SK-N-SH treated with all-trans-retinoic acid at 6 μM for 48 hours (cell line): ENCODE results near the gene STK39.

ENCODE experiments used
- ATAC-seq: fragments of 200-7000 bp; cut with Tn5 transposase; 3 replicates; pipeline ENCODE4 v1.9.1; 2020; ENCODE audit warnings: mild to moderate bottlenecking, moderate library complexity
- ARNTL ChIP-seq: fragments of 450-650 bp; formaldehyde crosslinking; IDR thresholded peaks from 2 replicates; pipeline ENCODE4 v1.5.0; 2020; ENCODE audit warnings: low read depth, mild to moderate bottlenecking, moderate library complexity, borderline replicate concordance
- BACH2 ChIP-seq: fragments of 250-450 bp; sonication (Bioruptor Pico); IDR thresholded peaks from 2 replicates; pipeline ENCODE4 v1.9.0; 2021; ENCODE audit warnings: mild to moderate bottlenecking, borderline replicate concordance
- CREB5 ChIP-seq: fragments of 250-450 bp; sonication (Bioruptor Pico); IDR thresholded peaks from 2 replicates; pipeline ENCODE4 v1.5.1; 2020; ENCODE audit warnings: low read depth, mild to moderate bottlenecking, moderate library complexity
- CSDC2 ChIP-seq: fragments of 250-450 bp; sonication (Bioruptor Pico); IDR thresholded peaks from 2 replicates; pipeline ENCODE4 v1.5.0; 2020; ENCODE audit warnings: mild to moderate bottlenecking, moderate library complexity
- CSRNP3 ChIP-seq: fragments of 250-450 bp; sonication (Bioruptor Pico); IDR thresholded peaks from 2 replicates; pipeline ENCODE4 v1.5.1; 2021; ENCODE audit warnings: mild to moderate bottlenecking, moderate library complexity
- ESRRG ChIP-seq: fragments of 250-450 bp; sonication (Bioruptor Pico); IDR thresholded peaks from 2 replicates; pipeline ENCODE4 v1.6.1; 2021; ENCODE audit warnings: mild to moderate bottlenecking
- GLIS3 ChIP-seq: fragments of 250-450 bp; sonication (Bioruptor Pico); IDR thresholded peaks from 2 replicates; pipeline ENCODE4 v1.5.0; 2020; ENCODE audit warnings: mild to moderate bottlenecking, moderate library complexity
- ISL1 ChIP-seq: fragments of 250-450 bp; sonication (Bioruptor Pico); IDR thresholded peaks from 2 replicates; pipeline ENCODE4 v2.1.2; 2022; ENCODE audit warnings: mild to moderate bottlenecking, moderate library complexity
- OSR1 ChIP-seq: fragments of 250-450 bp; sonication (Bioruptor Pico); IDR thresholded peaks from 2 replicates; pipeline ENCODE4 v1.8.0; 2022; ENCODE audit warnings: moderate library complexity, mild to moderate bottlenecking, inconsistent platforms
- POU6F1 ChIP-seq: fragments of 250-450 bp; sonication (Bioruptor Pico); IDR thresholded peaks from 2 replicates; pipeline ENCODE4 v1.8.0; 2021; ENCODE audit warnings: low read depth, mild to moderate bottlenecking, moderate library complexity, borderline replicate concordance
- PPARA ChIP-seq: fragments of 250-450 bp; sonication (Bioruptor Pico); IDR thresholded peaks from 2 replicates; pipeline ENCODE4 v1.5.0; 2020; ENCODE audit warnings: mild to moderate bottlenecking, borderline replicate concordance
- TOX ChIP-seq: fragments of 250-450 bp; sonication (Bioruptor Pico); IDR thresholded peaks from 2 replicates; pipeline ENCODE4 v1.8.0; 2021; ENCODE audit warnings: mild to moderate bottlenecking, moderate library complexity, borderline replicate concordance
- TSHZ2 ChIP-seq: fragments of 250-450 bp; sonication (Bioruptor Pico); IDR thresholded peaks from 2 replicates; pipeline ENCODE4 v1.5.0; 2020; ENCODE audit warnings: mild to moderate bottlenecking, moderate library complexity
- ZC3H10 ChIP-seq: fragments of 250-450 bp; sonication (Bioruptor Pico); IDR thresholded peaks from 2 replicates; pipeline ENCODE4 v1.5.1; 2021; ENCODE audit warnings: mild to moderate bottlenecking, moderate library complexity
- ZFP3 ChIP-seq: fragments of 250-450 bp; sonication (Bioruptor Pico); IDR thresholded peaks from 2 replicates; pipeline ENCODE4 v1.5.0; 2020; ENCODE audit warnings: mild to moderate bottlenecking, moderate library complexity
- ZFP30 ChIP-seq: fragments of 450-650 bp; formaldehyde crosslinking; IDR thresholded peaks from 2 replicates; pipeline ENCODE4 v1.5.0; 2022; ENCODE audit warnings: mild to moderate bottlenecking, moderate library complexity
- ZNF565 ChIP-seq: fragments of 450-650 bp; formaldehyde crosslinking; conservative IDR thresholded peaks from 2 replicates; pipeline ENCODE4 v1.5.0; 2020; ENCODE audit warnings: low read depth, mild to moderate bottlenecking, moderate library complexity
- ZNF70 ChIP-seq: fragments of 450-650 bp; formaldehyde crosslinking; IDR thresholded peaks from 2 replicates; pipeline ENCODE4 v1.5.0; 2020; ENCODE audit warnings: mild to moderate bottlenecking, moderate library complexity
- ZNF8 ChIP-seq: fragments of 450-650 bp; formaldehyde crosslinking; IDR thresholded peaks from 2 replicates; pipeline ENCODE4 v1.5.0; 2020; ENCODE audit warnings: mild to moderate bottlenecking, moderate library complexity

STK39 gene

GRCh38 chr2:168255103-168255502, 7.7 kb upstream of the STK39 start:
- TF ChIP-seq ZNF70 (CRISPR knock-in tag): no peak
- no peak for TF ChIP-seq ZFP3 (CRISPR knock-in tag)
- no peak for TF ChIP-seq ZC3H10
- no peak for TF ChIP-seq CSRNP3 (CRISPR knock-in tag)
- TF ChIP-seq OSR1 (CRISPR knock-in tag): no peak
- no peak for TF ChIP-seq TSHZ2 (CRISPR knock-in tag)
- no peak for TF ChIP-seq ZNF8 (CRISPR knock-in tag)
- TF ChIP-seq GLIS3 (CRISPR knock-in tag): no peak
- no peak for TF ChIP-seq ARNTL (CRISPR knock-in tag)

GRCh38 chr2:168254158-168254935, 7.0 kb upstream of the STK39 start:
- no peak for TF ChIP-seq CSDC2 (CRISPR knock-in tag)
- TF ChIP-seq PPARA (CRISPR knock-in tag): no peak
- TF ChIP-seq ISL1 (CRISPR knock-in tag): peak; percentile 47; the same call in 1 of the 2 replicates
- no peak for TF ChIP-seq TSHZ2 (CRISPR knock-in tag)
- TF ChIP-seq, all 23 proteins: peak for 1
- ATAC-seq: peak; percentile 95

More at GRCh38 chr2:168255103-168255502, 7.7 kb upstream of the STK39 start:
- ATAC-seq: no peak

- ATAC-seq: no peak
- no peak for TF ChIP-seq ZFP3 (CRISPR knock-in tag)
- TF ChIP-seq CREB5 (CRISPR knock-in tag): no peak
- TF ChIP-seq ZNF8 (CRISPR knock-in tag): no peak
- TF ChIP-seq POU6F1 (CRISPR knock-in tag): no peak
- TF ChIP-seq ZFP30 (CRISPR knock-in tag): no peak
- no peak for TF ChIP-seq ZNF565 (CRISPR knock-in tag)
- no peak for TF ChIP-seq ARNTL (CRISPR knock-in tag)
- TF ChIP-seq TOX (CRISPR knock-in tag): no peak
- no peak for TF ChIP-seq ZNF70 (CRISPR knock-in tag)
- TF ChIP-seq ISL1 (CRISPR knock-in tag): no peak
- no peak for TF ChIP-seq ESRRG
- TF ChIP-seq GLIS3 (CRISPR knock-in tag): no peak
- TF ChIP-seq BACH2: no peak
- no peak for TF ChIP-seq PPARA (CRISPR knock-in tag)
- no peak for TF ChIP-seq TSHZ2 (CRISPR knock-in tag)
- no peak for TF ChIP-seq ZC3H10
Measured at GRCh38 chr2:168253379-168253778, 6.0 kb upstream of the STK39 start.
